AG10803 (cell line): ENCODE results near the gene SUPT3H.

Experiments
- DNase-seq: peaks from one replicate; pipeline ENCODE4 v3.0.0; 2010; ENCODE audit warnings: low read depth
- H3K4me3 ChIP-seq: 2 replicates; pipeline ENCODE4 v1.5.1; 2011; ENCODE audit warnings: mild to moderate bottlenecking, low read length, control low read depth
- CTCF ChIP-seq: conservative IDR thresholded peaks from 2 replicates; pipeline ENCODE4 v1.5.1; 2011; ENCODE audit warnings: mild to moderate bottlenecking, low read length, control low read depth, inconsistent platforms

The SUPT3H gene

GRCh38 chr6:44931385-44931784 is 446.3 kb downstream of the SUPT3H start:
- TF ChIP-seq CTCF = no peak
- no peak for DNase-seq
- no peak overlapping the region for H3K4me3 ChIP-seq

GRCh38 chr6:44926556-44926955 is 451.2 kb downstream of the SUPT3H start:
- H3K4me3 ChIP-seq = no peak overlapping the region
- TF ChIP-seq CTCF = no peak
- no peak for DNase-seq

- DNase-seq = peak; percentile 49
- no peak overlapping the region for H3K4me3 ChIP-seq
- TF ChIP-seq CTCF = no peak
Measured at GRCh38 chr6:44925100-44925739, 452.5 kb downstream of the SUPT3H start.

- no peak for TF ChIP-seq CTCF
- H3K4me3 ChIP-seq = no peak overlapping the region
Measured at GRCh38 chr6:44923444-44923843, 454.3 kb downstream of the SUPT3H start.

GRCh38 chr6:44921798-44922197 is 455.9 kb downstream of the SUPT3H start:
- no peak overlapping the region for H3K4me3 ChIP-seq
- TF ChIP-seq CTCF = no peak
- no peak for DNase-seq

More at GRCh38 chr6:44923444-44923843, 454.3 kb downstream of the SUPT3H start:
- DNase-seq = no peak

GRCh38 chr6:44920952-44921491 is 456.7 kb downstream of the SUPT3H start:
- H3K4me3 ChIP-seq = no peak overlapping the region
- DNase-seq = no peak

More at GRCh38 chr6:44920952-44921491, 456.7 kb downstream of the SUPT3H start:
- no peak for TF ChIP-seq CTCF
